B cell (primary cell): Measurements from ENCODE around the gene EP400.

ENCODE experiments used
- EZH2 ChIP-seq: IDR thresholded peaks from 2 replicates; pipeline ENCODE4 v1.6.1; 2012; ENCODE audit warnings: borderline replicate concordance, low read depth, mild to moderate bottlenecking, moderate library complexity, low read length; ENCODE audit not compliant: insufficient read depth, poor library complexity, severe bottlenecking
- TF ChIP-seq, protein P1 (sequence below): fragments of 200-600 bp; IDR thresholded peaks from one replicate; pipeline ENCODE4 v1.8.0; 2022; ENCODE audit warnings: antibody characterized with exemption, mild to moderate bottlenecking

DNA sequence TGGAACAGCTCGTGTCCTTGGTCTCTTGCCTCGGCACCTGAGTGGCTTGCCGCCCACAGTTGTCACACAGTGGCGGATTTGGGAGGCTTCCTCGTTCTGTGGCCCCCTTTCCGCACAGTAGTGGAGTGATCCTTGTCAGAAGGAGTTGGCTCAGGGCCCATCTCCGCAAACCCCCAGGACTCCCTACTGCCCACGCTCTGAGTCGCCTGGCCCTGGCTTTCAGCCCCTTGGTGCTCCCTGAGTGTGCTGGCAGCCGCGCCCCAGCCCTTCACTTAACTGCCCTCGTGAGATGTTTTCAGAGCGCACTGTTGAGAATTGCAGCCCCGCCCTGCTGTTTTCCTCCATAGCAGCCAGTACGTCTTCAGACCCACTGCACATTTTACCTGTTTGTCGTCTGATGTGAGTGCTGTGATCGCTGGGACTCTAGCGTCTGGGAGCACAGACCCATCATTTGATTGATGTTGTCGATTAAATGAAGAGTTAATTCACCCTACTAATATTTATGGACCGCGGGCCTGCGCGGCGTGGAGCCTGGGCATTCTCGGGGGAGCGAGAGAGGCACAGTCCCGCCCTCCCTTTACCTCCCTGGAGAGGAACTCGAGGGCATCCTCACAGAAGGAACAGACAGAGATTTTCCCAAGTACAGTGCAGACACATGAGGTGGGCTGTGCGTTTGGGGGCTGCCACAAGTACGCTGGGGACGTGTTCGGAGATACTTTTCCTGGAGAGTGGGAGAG lies 102.6 kb downstream of the EP400 start:
- TF ChIP-seq, protein P1, sequence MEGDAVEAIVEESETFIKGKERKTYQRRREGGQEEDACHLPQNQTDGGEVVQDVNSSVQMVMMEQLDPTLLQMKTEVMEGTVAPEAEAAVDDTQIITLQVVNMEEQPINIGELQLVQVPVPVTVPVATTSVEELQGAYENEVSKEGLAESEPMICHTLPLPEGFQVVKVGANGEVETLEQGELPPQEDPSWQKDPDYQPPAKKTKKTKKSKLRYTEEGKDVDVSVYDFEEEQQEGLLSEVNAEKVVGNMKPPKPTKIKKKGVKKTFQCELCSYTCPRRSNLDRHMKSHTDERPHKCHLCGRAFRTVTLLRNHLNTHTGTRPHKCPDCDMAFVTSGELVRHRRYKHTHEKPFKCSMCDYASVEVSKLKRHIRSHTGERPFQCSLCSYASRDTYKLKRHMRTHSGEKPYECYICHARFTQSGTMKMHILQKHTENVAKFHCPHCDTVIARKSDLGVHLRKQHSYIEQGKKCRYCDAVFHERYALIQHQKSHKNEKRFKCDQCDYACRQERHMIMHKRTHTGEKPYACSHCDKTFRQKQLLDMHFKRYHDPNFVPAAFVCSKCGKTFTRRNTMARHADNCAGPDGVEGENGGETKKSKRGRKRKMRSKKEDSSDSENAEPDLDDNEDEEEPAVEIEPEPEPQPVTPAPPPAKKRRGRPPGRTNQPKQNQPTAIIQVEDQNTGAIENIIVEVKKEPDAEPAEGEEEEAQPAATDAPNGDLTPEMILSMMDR: no peak
- TF ChIP-seq EZH2: no peak
